ENCODE results near the gene FAM185A. TPM values are rescaled to one million over a fixed set of nuclear protein-coding genes. Genes with fewer than 3 reads are reported as not detected.
"Not testable (repeated sequence)": the region's sequence is repeated elsewhere in the genome, so short reads cannot be mapped to it uniquely, and the experiment has no call there.

Gene FAM185A
- total and polyA plus RNA-seq, 2 of the 4 experiments (the other 2 are of a cell fraction) = 3.6 to 4.3 TPM

DNA sequence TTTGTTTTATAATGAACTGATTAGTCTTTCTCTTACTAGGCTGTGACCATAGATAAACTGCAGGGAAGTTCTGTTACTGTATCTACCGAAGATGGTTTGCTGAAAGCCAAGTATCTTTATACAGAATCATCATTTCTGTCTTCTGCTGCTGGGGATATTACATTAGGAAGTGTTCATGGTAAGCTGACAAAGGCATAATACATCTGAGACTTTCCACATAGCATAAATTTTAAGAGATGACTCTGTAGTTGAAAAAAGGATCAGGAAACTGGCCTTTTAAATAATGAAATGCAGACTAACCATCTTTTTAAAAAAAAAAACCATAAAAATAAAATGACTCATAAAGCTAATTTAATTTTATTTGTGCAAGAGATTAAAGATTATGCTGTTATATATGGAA lies 12.4 kb downstream of the FAM185A start:
- H3K36me3 ChIP-seq (ENCODE audit: control insufficient read depth, insufficient read depth, low read length); CTCF ChIA-PET; POLR2A ChIA-PET (ENCODE audit: unreplicated experiment): not testable (repeated sequence)

DNA sequence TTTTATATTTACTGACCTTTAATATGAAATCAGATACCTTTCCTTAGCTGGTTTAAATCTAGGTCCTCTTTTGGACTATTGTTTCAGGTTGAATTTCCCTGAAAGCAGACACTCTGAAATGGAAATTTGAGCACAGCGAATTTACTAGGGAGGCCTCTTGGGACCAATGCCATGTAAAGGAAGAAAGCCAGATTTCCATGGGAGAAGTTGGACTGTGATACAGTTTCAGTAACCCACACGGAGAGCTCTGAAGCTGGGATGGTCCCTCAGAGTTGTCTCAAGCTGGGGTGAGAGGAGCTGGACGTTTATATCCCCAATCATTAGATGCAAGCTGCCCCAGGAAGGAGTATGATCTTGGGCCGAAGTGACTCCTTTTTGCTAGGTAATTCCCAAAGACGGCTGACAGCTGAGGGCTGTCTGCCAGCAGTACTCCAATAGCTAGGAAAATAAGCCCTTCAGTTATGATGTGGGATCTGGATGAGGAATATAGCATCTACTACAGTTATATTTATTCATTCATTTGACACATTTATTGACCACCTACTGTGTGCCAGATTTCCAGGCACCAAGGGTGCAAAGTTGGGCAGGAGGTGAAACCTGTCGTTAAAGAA lies 14.6 kb downstream of the FAM185A start:
- no CpG with 5 or more reads among the region's 6 CpGs for WGBS, 2 experiments (ENCODE audit: extremely low coverage in 2 of 2, insufficient read length in 1 of 2)
- H2AK9ac ChIP-seq (replicated peaks; ENCODE audit: low read depth, low read length, poor library complexity); H3K9me3 ChIP-seq (ENCODE audit: control insufficient read depth, insufficient read depth, low read length); H3K4me1 ChIP-seq (ENCODE audit: control insufficient read depth, insufficient read depth, low read length); H3K27me3 ChIP-seq (ENCODE audit: control insufficient read depth, insufficient read depth, low read length); H3K36me3 ChIP-seq (ENCODE audit: control insufficient read depth, insufficient read depth, low read length); H3K4me3 ChIP-seq (ENCODE audit: insufficient read depth, low read depth, low read length); CTCF ChIA-PET; POLR2A ChIA-PET (ENCODE audit: unreplicated experiment); H2AFZ ChIP-seq (replicated peaks; ENCODE audit: low read length, poor library complexity); H4K20me1 ChIP-seq (ENCODE audit: insufficient read depth, low read length); H3K79me1 ChIP-seq (ENCODE audit: low read depth in 1 of 2, low read length in 2 of 2); in situ Hi-C loops (cut with MboI; ENCODE audit: low sequenced_read_pairs); BruUV-seq (replicated peaks); dilution Hi-C loops (cut with HindIII; ENCODE audit: low sequenced_read_pairs, unreplicated experiment); H3K9me1 ChIP-seq (ENCODE audit: insufficient read depth, low read length): not testable (repeated sequence)
- DNase-seq (peak; percentile 6), ATAC-seq (ENCODE audit: low read depth) (peak; percentile 21)
- Histone ChIP-seq H3K14ac (replicated peaks; ENCODE audit: low read depth, low read length) (peak overlapping the region; percentile 81), H3K4ac (ENCODE audit: low read depth, low read length) (peak overlapping the region; percentile 72), H2AK5ac (ENCODE audit: low read depth, low read length) (peak overlapping the region; percentile 59), H2BK15ac (ENCODE audit: low read depth, low read length) (peak overlapping the region; percentile 60; the same call in 1 of the 3 replicates), H3K27ac (ENCODE audit: insufficient read depth, low read length) (peak overlapping the region; percentile 65), H4K8ac (ENCODE audit: low read depth in 2 of 2, low read length in 2 of 2) (peak overlapping the region; percentile 12 to 79; a peak in 3 of 4 replicates), H3K18ac (ENCODE audit: low read depth, low read length) (peak overlapping the region; percentile 93), H2BK20ac (ENCODE audit: low read depth, low read length) (peak overlapping the region; percentile 86), H2BK120ac (ENCODE audit: low read depth, low read length) (peak overlapping the region; percentile 88), H3K23ac (ENCODE audit: low read depth, low read length) (0 out of 2 replicates have a peak overlapping the region, but pooled peaks have one; percentile 8), H3K4me2 (ENCODE audit: low read depth, low read length) (peak overlapping the region; percentile 77), H2BK5ac (ENCODE audit: low read depth, low read length, poor library complexity, severe bottlenecking) (peak overlapping the region; percentile 81), H4K91ac (ENCODE audit: insufficient read depth, low read depth, low read length) (peak overlapping the region; percentile 66; the same call in 1 of the 2 replicates), H3K9ac (ENCODE audit: low read depth, low read length) (peak overlapping the region; percentile 38; the same call in 1 of the 2 replicates), H3K56ac (ENCODE audit: extremely low read depth, insufficient read depth, low read length) (peak overlapping the region; percentile 32; the same call in 1 of the 2 replicates), H4K5ac (ENCODE audit: low read depth, low read length) (peak overlapping the region; percentile 89)
- intact Hi-C loops (cut with micrococcal nuclease) = loop anchor here (5.0 kb wide), 1 partner anchor 149 kb away; the partner anchor contains the start of gene LRRC17

More for the DNA sequence above, 12.4 kb downstream of the FAM185A start:
- H3K4me1 ChIP-seq (ENCODE audit: control insufficient read depth, insufficient read depth, low read length); H4K20me1 ChIP-seq (ENCODE audit: insufficient read depth, low read length); H4K5ac ChIP-seq (ENCODE audit: low read depth, low read length); H3K79me1 ChIP-seq (ENCODE audit: low read depth in 1 of 2, low read length in 2 of 2); H2BK20ac ChIP-seq (ENCODE audit: low read depth, low read length); H3K4ac ChIP-seq (ENCODE audit: low read depth, low read length); DNase-seq; in situ Hi-C loops (cut with MboI; ENCODE audit: low sequenced_read_pairs); H2AK9ac ChIP-seq (replicated peaks; ENCODE audit: low read depth, low read length, poor library complexity); H4K8ac ChIP-seq (ENCODE audit: low read depth in 2 of 2, low read length in 2 of 2); H3K4me3 ChIP-seq (ENCODE audit: insufficient read depth, low read depth, low read length); BruUV-seq (replicated peaks); H2BK5ac ChIP-seq (ENCODE audit: low read depth, low read length, poor library complexity, severe bottlenecking); H3K9me3 ChIP-seq (ENCODE audit: control insufficient read depth, insufficient read depth, low read length); H3K9ac ChIP-seq (ENCODE audit: low read depth, low read length); H2BK15ac ChIP-seq (ENCODE audit: low read depth, low read length); H4K91ac ChIP-seq (ENCODE audit: insufficient read depth, low read depth, low read length); H3K27ac ChIP-seq (ENCODE audit: insufficient read depth, low read length); H3K23ac ChIP-seq (ENCODE audit: low read depth, low read length); H3K18ac ChIP-seq (ENCODE audit: low read depth, low read length); H3K27me3 ChIP-seq (ENCODE audit: control insufficient read depth, insufficient read depth, low read length); H3K4me2 ChIP-seq (ENCODE audit: low read depth, low read length); H3K14ac ChIP-seq (replicated peaks; ENCODE audit: low read depth, low read length); H3K56ac ChIP-seq (ENCODE audit: extremely low read depth, insufficient read depth, low read length); dilution Hi-C loops (cut with HindIII; ENCODE audit: low sequenced_read_pairs, unreplicated experiment); H2AFZ ChIP-seq (replicated peaks; ENCODE audit: low read length, poor library complexity); H3K9me1 ChIP-seq (ENCODE audit: insufficient read depth, low read length); H2AK5ac ChIP-seq (ENCODE audit: low read depth, low read length); ATAC-seq (ENCODE audit: low read depth): not testable (repeated sequence)
- no CpG with 5 or more reads among the region's 1 CpG for WGBS, 2 experiments (ENCODE audit: extremely low coverage in 2 of 2, insufficient read length in 1 of 2)
- intact Hi-C loops (cut with micrococcal nuclease) = loop anchor here (2.0 to 5.0 kb wide), 2 partner anchors 151 to 302 kb away; partner anchors contain the start of gene LRRC17
- peak overlapping the region; percentile 26 for H2BK120ac ChIP-seq (ENCODE audit: low read depth, low read length)
